Activated CD4-positive, alpha-beta memory T cell treated with anti-CD3 and anti-CD28 coated beads, Interleukin-2, amount 10 ng/mL, durations not matched to agents 7 days and 5 days (primary cell): Measurements from ENCODE around the gene SLC35E4. TPM values are rescaled to one million over a fixed set of nuclear protein-coding genes. Genes with fewer than 3 reads are reported as not detected.

ENCODE experiments used
- total RNA-seq, 2 experiments: library from RNA; stranded (reverse); gene quantifications; one replicate each; pipeline ENCODE4 v1.2.3, GENCODE V29; 2021

Gene SLC35E4
- total RNA-seq, 2 experiments from 2014 or later: 5.3 to 5.8 TPM

Other genes with a start within 250 kb of the SLC35E4 start
- gene RNF215, start 248.4 kb upstream of the SLC35E4 start, total RNA-seq: 10 to 100 TPM; 12.2 to 13.3 TPM
- 1 to 10 TPM; 5.6 to 7.4 TPM for gene SEC14L2, start 238.8 kb upstream of the SLC35E4 start, total RNA-seq
- 10 to 100 TPM; 49.5 to 52.1 TPM for gene MTFP1, start 210.0 kb upstream of the SLC35E4 start, total RNA-seq
- gene SEC14L3, start 163.8 kb upstream of the SLC35E4 start, total RNA-seq: under 1 TPM in 1 of 2 experiments, not detected in 1; 0.25 TPM
- gene SEC14L4, start 130.1 kb upstream of the SLC35E4 start, total RNA-seq: not detected
- not detected for gene SEC14L6, start 89.0 kb upstream of the SLC35E4 start, total RNA-seq
- not detected for gene GAL3ST1, start 61.1 kb upstream of the SLC35E4 start, total RNA-seq
- 10 to 100 TPM; 48.3 to 54.9 TPM for gene PES1, start 43.9 kb upstream of the SLC35E4 start, total RNA-seq
- gene TCN2, start 28.6 kb upstream of the SLC35E4 start, total RNA-seq: 1 to 10 TPM; 1.7 to 1.9 TPM
- 10 to 100 TPM; 14.3 to 18.5 TPM for gene DUSP18, start 32.1 kb downstream of the SLC35E4 start, total RNA-seq
- gene OSBP2, start 59.1 kb downstream of the SLC35E4 start, total RNA-seq: 1 to 10 TPM; 4.8 to 5.0 TPM